Neural cell (in vitro differentiated cells): Measurements from ENCODE around the gene ITPRIP.

ENCODE experiments used
- CTCF ChIP-seq: fragments of 450-650 bp; IDR thresholded peaks from 2 replicates; pipeline ENCODE4 v1.5.1; 2014; ENCODE audit warnings: antibody characterized with exemption, mild to moderate bottlenecking, moderate library complexity; ENCODE audit not compliant: poor library complexity, severe bottlenecking
- MXI1 ChIP-seq: fragments of 450-650 bp; conservative IDR thresholded peaks from 2 replicates; pipeline ENCODE4 v1.6.1; 2014; ENCODE audit warnings: antibody characterized with exemption, mild to moderate bottlenecking; ENCODE audit not compliant: poor library complexity, severe bottlenecking

DNA sequence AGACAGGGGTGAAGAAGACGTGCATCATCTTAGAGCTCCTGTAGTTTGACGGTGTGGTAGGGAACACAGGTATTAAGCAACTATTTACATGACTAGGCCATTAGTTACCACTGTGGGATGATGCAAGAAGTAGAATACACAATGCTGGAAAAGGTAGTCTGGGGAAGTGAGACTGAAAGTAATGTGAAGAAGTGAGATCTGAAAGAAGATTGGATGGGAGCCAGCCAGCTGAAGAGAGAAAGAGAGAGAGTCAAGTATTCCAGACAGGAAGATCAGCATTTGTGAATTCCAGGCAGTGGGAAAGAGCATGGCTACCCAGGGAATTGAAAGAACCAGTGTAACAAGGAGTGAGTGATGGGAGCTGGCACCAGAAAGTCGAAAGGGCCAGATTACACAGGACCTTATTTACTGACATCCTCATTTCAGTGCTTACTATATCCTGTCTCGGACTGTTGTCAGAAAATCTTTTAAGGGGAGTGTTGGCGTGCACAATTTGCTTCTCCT, 11.4 kb upstream of the ITPRIP start:
- TF ChIP-seq CTCF (no peak), MXI1 (no peak)
